A673 (cell line): ENCODE data around the gene GSX1. TPM values are rescaled to one million over a fixed set of nuclear protein-coding genes. Genes with fewer than 3 reads are reported as not detected.

Experiments used
- BruUV-seq: library from RNA; stranded (reverse); fragments of 400-500 nt; replicated peaks from 2 replicates; lab custom pipeline; 2021; lab: Mats Ljungman, UMichigan
- CTCF ChIA-PET: fragments of 300-600 bp; sonication (Branson Sonifier 250); formaldehyde crosslinking; loops from one replicate; lab custom pipeline; 2022; ENCODE audit warnings: antibody characterized with exemption; lab: Charles Lee
- POLR2A ChIA-PET: fragments of 300-600 bp; sonication (Branson Sonifier 250); formaldehyde crosslinking; loops from one replicate; lab custom pipeline; 2022; ENCODE audit warnings: antibody characterized with exemption; ENCODE audit not compliant: low non-redundant PET; lab: Charles Lee
- DNase-seq: peaks from one replicate; pipeline ENCODE4 v3.0.0-alpha.2; 2015; ENCODE audit warnings: low spot score
- H3K27ac ChIP-seq: fragments of 200-600 bp; sonication (generic); 2 replicates; pipeline ENCODE4 v1.5.1; 2016; ENCODE audit warnings: mixed run types, low read depth, mild to moderate bottlenecking, mixed read lengths, antibody characterized with exemption, low read length; ENCODE audit not compliant: poor library complexity, severe bottlenecking
- H3K27me3 ChIP-seq: fragments of 200-600 bp; sonication (generic); replicated peaks from 2 replicates; pipeline ENCODE4 v1.6.1; 2017; ENCODE audit warnings: mixed run types, low read depth, mild to moderate bottlenecking, mixed read lengths, antibody characterized with exemption, low read length; ENCODE audit not compliant: insufficient read depth, poor library complexity
- H3K36me3 ChIP-seq: fragments of 200-600 bp; sonication (generic); 2 replicates; pipeline ENCODE4 v1.6.1; 2016; ENCODE audit warnings: mixed run types, mild to moderate bottlenecking, mixed read lengths, antibody characterized with exemption, low read length; ENCODE audit not compliant: insufficient read depth, poor library complexity, severe bottlenecking
- H3K4me1 ChIP-seq: fragments of 200-600 bp; sonication (generic); 2 replicates; pipeline ENCODE4 v1.6.1; 2017; ENCODE audit warnings: mixed run types, mild to moderate bottlenecking, mixed read lengths, antibody characterized with exemption, low read length; ENCODE audit not compliant: insufficient read depth, poor library complexity, severe bottlenecking
- H3K4me3 ChIP-seq: fragments of 200-600 bp; sonication (generic); 2 replicates; pipeline ENCODE4 v1.5.1; 2016; ENCODE audit warnings: low read depth, mixed run types, mild to moderate bottlenecking, mixed read lengths, low read length; ENCODE audit not compliant: poor library complexity, severe bottlenecking
- H3K9me3 ChIP-seq: fragments of 200-600 bp; sonication (generic); 2 replicates; pipeline ENCODE4 v1.6.1; 2016; ENCODE audit warnings: mixed run types, low read depth, mild to moderate bottlenecking, mixed read lengths, antibody characterized with exemption, low read length; ENCODE audit not compliant: poor library complexity, severe bottlenecking
- CTCF ChIP-seq: fragments of 300-800, 200-600 bp; sonication (generic); conservative IDR thresholded peaks from 2 replicates; pipeline ENCODE4 v1.5.1; 2017; ENCODE audit warnings: low read depth, mild to moderate bottlenecking, antibody characterized with exemption, low read length, moderate library complexity, mixed read lengths
- EZH2 ChIP-seq: fragments of 200-600 bp; sonication (generic); IDR thresholded peaks from 2 replicates; pipeline ENCODE4 v1.6.1; 2017; ENCODE audit warnings: borderline replicate concordance, low read depth, mild to moderate bottlenecking, mixed read lengths, antibody characterized with exemption, low read length; ENCODE audit not compliant: poor library complexity, severe bottlenecking
- intact Hi-C: fragments of 100-400 bp; cut with micrococcal nuclease; formaldehyde crosslinking; loops from one replicate; pipeline ENCODE4 v1.10.0; 2022; ENCODE audit not compliant: unreplicated experiment
- total RNA-seq: library from RNA; stranded (reverse); gene quantifications from 2 replicates; pipeline ENCODE4 v1.2.3, GENCODE V29; 2021

GSX1 gene
- total RNA-seq, 1 experiment from 2014 or later: not detected

GRCh38 chr13:27839809-27840467 is 47.7 kb downstream of the GSX1 start:
- no peak overlapping the region for H3K4me3 ChIP-seq
- H3K4me1 ChIP-seq: no peaks in the 10 kb centered on the region
- CTCF ChIA-PET: interaction anchor here (0.5 kb wide), 1 partner anchor 478 kb away, joined by 3 read pairs; no protein-coding TSS in a partner anchor
- BruUV-seq: no TSS peak
- H3K9me3 ChIP-seq: no peaks in the 10 kb centered on the region
- DNase-seq: no peak
- TF ChIP-seq CTCF: no peak
- TF ChIP-seq EZH2: no peak
- POLR2A ChIA-PET: no interaction called here
- H3K36me3 ChIP-seq: no peaks in the 10 kb centered on the region
- intact Hi-C loops: no loop called here
- H3K27ac ChIP-seq: no peak overlapping the region
- H3K27me3 ChIP-seq: peaks cover 52% of the 10 kb centered on the region

GRCh38 chr13:27842571-27842970 is 50.3 kb downstream of the GSX1 start:
- Histone ChIP-seq H3K4me1 (no peaks in the 10 kb centered on the region), H3K9me3 (no peaks in the 10 kb centered on the region), H3K27me3 (peaks cover 47% of the 10 kb centered on the region), H3K4me3 (no peak overlapping the region), H3K36me3 (no peaks in the 10 kb centered on the region), H3K27ac (no peak overlapping the region)
- DNase-seq: no peak
- TF ChIP-seq EZH2 (no peak), CTCF (no peak)
- intact Hi-C loops: no loop called here
- BruUV-seq: no TSS peak
- ChIA-PET POLR2A (no interaction called here), CTCF (no interaction called here)

Other genes with a start within 250 kb of the GSX1 start
- gene LNX2, start 172.0 kb upstream of the GSX1 start, total RNA-seq: 5.9 and 6.4 TPM in 2 replicates
- gene POLR1D, start 170.6 kb upstream of the GSX1 start, total RNA-seq: 116 and 118 TPM in 2 replicates
- gene PDX1, start 127.5 kb downstream of the GSX1 start, total RNA-seq: not detected in 2 replicates
- not detected in 2 replicates for gene CDX2, start 176.8 kb downstream of the GSX1 start, total RNA-seq
- not detected in 2 replicates for gene URAD, start 196.2 kb downstream of the GSX1 start, total RNA-seq